Fibroblast of mammary gland (primary cell): ENCODE results near the gene KCNT1.

Source experiments
- DNase-seq: peaks from one replicate; pipeline ENCODE4 v3.0.0-alpha.2; 2010; ENCODE audit warnings: low read depth
- H3K4me3 ChIP-seq: 2 replicates; pipeline ENCODE4 v1.5.1; 2011; ENCODE audit warnings: low read depth, mild to moderate bottlenecking, low read length, moderate library complexity; ENCODE audit not compliant: control insufficient read depth
- CTCF ChIP-seq: conservative IDR thresholded peaks from 2 replicates; pipeline ENCODE4 v1.5.1; 2011; ENCODE audit warnings: low read depth, low read length, inconsistent platforms; ENCODE audit not compliant: control insufficient read depth, insufficient read depth

The KCNT1 gene

GRCh38 chr9:135827301-135827700 lies 125.3 kb downstream of the KCNT1 start:
- no peak for TF ChIP-seq CTCF
- no peak for DNase-seq
- no peak overlapping the region for H3K4me3 ChIP-seq

- DNase-seq, result no peak
- H3K4me3 ChIP-seq, result no peak overlapping the region
- no peak for TF ChIP-seq CTCF
Observed at GRCh38 chr9:135827866-135828580, 126.0 kb downstream of the KCNT1 start.

- no peak overlapping the region for H3K4me3 ChIP-seq
- TF ChIP-seq CTCF, result no peak
- no peak for DNase-seq
Observed at GRCh38 chr9:135828656-135829055, 126.7 kb downstream of the KCNT1 start.

- DNase-seq, result no peak
- H3K4me3 ChIP-seq, result no peak overlapping the region
- TF ChIP-seq CTCF, result no peak
Observed at GRCh38 chr9:135830496-135830895, 128.5 kb downstream of the KCNT1 start.

GRCh38 chr9:135833864-135834263 lies 131.9 kb downstream of the KCNT1 start:
- H3K4me3 ChIP-seq, result no peak overlapping the region
- TF ChIP-seq CTCF, result no peak
- DNase-seq, result no peak

GRCh38 chr9:135835131-135835530 lies 133.1 kb downstream of the KCNT1 start:
- no peak overlapping the region for H3K4me3 ChIP-seq
- no peak for DNase-seq
- TF ChIP-seq CTCF, result no peak

GRCh38 chr9:135839516-135839915 lies 137.5 kb downstream of the KCNT1 start:
- DNase-seq, result no peak
- TF ChIP-seq CTCF, result no peak
- no peak overlapping the region for H3K4me3 ChIP-seq
